HPDE6-E6E7 (cell line): ENCODE results near the gene ASB11.
"Not testable (repeated sequence)": the region's sequence is repeated elsewhere in the genome, so short reads cannot be mapped to it uniquely, and the experiment has no call there.

Experiments
- DNase-seq: peaks from one replicate; pipeline ENCODE4 v3.0.0; 2011; ENCODE audit warnings: missing footprints; ENCODE audit errors: extremely low spot score

ASB11 gene

DNA sequence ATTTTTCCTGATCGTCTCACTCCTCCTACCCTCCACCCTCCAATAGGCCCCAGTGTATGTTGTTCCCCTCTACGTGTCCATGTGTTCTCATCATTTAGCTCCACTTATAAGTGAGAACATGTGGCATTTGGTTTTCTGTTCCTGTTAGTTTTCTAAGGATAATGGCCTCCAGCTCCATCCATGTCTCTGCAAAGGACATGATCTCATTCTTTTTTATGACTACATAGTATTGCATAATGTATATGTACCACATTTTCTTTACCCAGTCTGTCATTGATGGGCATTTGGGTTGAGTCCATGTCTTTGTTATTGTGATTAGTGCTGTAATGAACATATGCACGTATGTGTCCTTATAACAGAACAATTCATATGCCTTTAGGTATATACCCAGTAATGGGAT, 9.5 kb downstream of the ASB11 start:
- DNase-seq, result not testable (repeated sequence)

DNA sequence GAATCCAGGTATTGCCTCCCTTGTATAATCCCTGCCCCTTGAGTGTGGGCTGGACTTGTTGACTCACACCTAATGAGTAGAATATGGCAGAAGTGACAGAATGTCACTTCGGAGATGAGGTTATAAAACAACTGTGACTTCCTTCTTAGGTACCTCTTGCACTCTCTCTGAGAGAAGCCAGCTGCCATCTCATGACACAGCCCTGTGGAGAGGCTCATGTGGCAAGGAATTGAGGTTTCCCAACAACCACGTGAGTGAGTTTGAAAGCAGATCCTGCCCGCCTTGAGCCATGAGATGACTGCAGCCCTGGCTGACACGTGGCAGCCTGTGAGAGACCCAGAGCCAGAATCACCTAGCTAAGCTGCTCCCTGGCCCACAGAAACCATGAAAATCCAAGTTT, 13.5 kb downstream of the ASB11 start:
- DNase-seq, result no peak

DNA sequence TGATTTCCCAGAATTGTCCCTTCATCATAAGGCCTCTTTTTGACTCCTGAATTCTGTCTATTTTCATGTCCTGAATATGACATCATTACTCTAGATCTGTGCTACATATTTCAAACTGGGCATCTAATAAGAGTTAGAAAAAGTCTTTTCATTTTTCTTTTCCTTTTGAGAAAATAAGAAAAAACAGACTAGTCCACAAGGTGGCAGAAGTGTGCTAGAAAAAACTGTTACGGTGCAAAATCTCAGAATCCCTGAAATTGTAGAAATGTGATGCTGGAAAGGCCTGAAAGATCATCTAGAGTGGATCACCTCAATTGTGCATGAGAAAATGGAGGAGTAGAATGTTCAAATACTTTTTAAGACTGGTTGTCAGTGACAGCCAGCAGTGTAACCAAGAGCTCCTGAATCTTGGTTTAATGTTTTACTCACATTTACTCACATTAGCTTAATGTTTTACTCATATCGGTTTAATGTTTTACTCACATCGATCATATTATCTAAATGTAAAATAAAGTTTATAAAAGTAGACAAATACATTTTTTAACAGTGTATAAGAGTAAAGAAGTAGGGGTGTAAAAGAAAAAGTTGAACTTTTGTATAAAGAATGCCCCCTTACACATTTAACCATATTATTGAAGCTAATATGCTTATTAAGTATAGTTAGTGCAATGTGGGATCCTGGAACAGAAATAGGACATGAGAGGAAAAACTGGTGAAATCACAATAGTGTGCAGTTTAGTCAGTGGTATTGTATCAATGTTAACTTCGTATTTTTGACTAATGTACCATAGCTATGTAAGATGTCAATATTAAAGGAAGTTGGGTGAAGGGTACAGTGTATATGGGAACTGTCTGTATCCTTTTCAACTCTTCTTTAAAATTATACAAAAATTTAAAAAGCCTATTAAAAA, 15.2 kb downstream of the ASB11 start:
- DNase-seq, result no peak

DNA sequence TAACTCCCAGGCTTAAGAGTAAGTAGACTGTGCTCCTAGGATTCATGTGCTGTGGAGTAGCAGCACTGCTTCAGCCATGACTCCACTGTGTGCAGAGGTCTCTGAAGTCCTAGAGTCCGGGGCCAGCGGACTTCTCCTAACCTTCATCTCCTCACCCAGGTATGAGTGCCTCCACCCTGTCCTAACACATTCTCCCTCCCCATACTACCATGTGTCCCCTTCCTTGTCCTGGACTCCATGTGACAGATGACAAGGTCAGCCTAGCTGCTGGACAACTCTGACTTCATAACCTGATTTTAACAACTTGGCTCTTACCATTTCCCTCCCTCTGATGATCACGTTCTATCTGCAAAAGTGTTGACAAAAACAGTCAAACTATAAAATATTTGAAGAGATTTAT, 16.7 kb downstream of the ASB11 start:
- DNase-seq, result no peak

DNA sequence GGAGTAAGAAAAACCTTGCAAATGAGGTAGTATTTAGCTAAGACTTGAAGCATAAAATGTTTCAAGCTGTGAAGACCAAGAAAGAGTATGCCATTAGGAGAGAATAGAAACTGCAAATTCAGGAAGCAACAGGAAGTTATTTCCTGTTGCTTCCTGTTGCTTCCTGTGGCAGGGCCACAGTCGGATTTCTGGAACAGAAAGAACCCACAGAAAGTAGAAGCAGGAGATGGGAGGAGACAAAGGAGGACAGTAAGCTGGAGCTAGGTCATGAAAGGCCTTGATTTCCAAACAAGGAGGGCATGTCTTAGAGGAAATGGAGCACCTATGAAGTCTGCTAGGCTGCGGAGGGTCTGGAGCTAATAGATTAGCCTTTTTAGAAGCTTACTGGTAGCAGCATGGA, 17.2 kb downstream of the ASB11 start:
- DNase-seq, result no peak

DNA sequence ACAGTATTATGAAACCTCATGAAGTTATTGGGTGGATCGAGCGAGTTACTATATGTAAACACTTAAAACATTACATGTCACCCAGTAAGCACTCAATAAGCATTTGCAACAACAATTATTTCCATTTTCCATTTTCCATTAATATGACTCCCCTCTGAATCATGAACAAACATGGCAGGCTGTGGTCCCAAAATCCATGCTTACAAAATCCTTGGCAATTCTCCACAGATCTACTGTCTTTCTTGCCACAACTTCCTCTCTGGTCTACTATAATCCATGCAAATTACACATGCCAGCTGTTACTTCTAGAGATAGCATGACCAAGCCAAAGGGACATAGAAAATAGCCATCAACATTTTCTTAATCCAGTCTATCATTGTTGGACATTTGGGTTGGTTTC, 22.0 kb downstream of the ASB11 start:
- DNase-seq, result no peak

DNA sequence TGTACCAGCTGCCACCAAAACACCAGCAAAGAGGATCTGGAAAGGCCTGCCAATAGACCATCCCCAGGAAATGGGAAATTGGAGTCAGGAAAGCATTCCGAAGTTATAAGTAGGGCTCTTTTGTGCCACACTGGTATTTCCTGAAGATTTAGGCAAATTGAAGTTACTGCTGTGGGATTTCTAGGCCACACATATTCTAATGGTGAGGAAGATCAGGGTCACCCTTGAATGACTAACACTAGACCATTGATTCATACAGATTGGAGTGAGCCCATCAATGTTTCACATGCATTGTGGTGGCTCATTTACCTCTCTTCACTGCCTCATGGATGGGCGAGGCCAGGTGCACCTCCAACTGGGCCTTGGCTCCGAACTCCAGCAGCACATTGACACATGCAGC, 22.6 kb downstream of the ASB11 start:
- no peak for DNase-seq

DNA sequence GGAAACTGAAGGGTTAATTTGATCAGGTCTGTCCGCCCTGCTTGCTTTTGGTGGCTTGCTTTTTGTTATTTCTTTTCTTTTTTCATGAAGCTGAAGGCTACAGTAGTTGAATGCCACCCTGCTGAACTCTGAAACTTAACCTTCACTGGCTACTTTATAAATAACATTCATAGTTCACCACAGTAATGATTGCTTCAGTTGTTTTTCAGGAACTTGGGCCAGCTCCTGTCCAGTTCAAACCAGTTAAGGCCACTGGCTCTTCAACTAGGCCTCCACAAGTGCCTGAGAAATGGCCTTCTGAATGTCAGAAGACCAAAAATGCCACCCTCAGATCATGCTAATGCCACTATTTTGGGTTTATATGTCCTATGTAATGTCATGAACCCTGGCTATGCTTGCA, 37.8 kb downstream of the ASB11 start:
- DNase-seq, result no peak

DNA sequence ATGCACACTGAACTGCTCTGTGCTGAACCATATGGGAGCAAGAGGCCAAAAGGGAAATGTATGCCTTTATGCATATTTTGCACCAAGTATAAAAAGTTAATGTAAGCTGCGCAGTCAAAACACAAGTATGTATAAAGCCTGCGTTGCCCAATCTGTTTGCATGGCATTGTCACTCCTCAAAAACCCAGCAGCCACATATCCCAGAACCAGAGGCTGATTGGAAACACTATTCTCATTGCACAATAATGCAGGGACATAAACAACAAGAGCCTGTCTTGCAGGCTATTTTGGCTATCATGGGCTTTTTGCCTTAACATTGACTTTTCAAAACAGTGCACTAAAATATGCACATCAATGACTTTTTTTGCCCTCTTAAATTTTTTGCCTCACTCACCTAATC, 40.5 kb downstream of the ASB11 start:
- DNase-seq, result no peak

DNA sequence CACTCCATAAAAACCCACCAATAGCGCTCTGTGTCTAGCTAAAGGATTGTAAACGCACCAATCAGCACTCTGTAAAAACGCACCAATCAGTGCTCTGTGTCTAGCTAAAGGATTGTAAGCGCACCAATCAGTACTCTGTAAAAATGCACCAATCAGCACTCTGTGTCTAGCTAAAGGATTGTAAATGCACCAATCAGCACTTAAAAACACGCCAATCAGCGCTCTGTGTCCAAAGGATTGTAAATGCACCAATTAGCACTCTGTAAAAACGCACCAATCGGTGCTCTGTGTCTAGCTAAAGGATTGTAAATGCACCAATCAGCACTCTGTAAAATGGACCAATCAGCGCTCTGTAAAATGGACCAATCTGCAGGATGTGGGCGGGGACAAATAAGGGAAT, 42.2 kb downstream of the ASB11 start:
- DNase-seq, result not testable (repeated sequence)

DNA sequence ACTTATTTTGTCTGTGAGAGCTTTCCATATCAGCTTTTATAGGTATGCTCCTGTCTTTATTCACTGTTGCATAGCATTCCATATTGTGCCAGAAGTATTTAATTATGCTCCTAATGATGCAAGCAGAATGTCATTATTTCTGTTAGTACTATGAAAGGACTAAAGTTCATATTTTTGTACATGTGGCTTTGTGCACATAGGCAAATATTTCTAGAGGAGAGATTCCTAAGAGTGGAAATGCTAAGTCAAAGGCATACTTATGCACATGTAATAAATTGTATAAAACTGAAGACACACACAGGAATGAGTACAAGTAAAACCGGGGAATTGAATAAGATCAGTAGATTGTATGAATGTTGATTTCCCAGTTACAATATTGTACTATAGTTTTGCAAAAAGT, 43.7 kb downstream of the ASB11 start:
- DNase-seq, result no peak

DNA sequence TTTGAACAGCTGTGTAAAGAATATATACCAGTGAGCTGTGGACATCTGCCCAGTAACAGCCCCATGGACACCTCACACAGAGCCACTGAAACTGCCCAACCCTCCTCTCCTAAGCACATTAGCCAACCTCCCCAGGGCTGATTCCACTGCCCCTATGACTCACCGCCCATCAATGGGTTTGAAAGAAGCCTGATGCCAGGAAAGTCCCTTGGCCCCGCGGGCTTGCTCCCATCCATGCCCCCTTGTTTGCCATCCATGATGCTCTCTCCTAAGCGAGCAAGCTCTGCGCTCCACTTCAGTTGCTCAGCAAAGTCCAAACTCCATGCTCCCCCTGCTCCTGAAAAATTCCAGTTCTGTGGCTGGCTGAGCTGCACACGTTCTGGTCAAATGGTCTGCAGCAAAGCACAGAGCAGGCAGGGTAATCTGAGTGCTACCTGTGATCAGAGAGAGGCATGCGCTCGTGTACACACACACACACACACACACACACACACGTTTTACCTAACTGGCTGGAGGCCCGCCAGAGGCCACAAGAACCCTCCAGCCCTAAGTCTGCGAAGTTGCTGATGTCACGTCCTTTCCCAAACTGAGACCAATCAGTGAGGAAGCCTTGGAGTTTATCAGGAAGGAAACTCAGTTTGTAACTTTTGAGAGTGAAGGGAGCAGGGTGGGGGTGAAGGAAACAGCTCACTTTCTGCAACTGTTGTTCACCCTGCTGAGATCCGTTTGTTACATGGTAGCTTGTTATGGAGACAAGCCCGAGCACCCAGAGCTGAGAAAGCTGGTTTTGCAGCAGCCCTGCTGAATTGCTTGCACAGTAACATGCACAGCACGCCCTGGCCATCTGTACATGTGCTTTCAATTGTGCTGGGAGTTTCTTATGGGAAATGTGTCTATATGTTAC, 45.6 kb downstream of the ASB11 start, which contains the start of gene ASB9:
ASB9 (minus strand) TSS at position 466 of the 904 bp plus-strand sequence; CDS start at position 257, 209 bp downstream.
- DNase-seq, result peak; percentile 71

DNA sequence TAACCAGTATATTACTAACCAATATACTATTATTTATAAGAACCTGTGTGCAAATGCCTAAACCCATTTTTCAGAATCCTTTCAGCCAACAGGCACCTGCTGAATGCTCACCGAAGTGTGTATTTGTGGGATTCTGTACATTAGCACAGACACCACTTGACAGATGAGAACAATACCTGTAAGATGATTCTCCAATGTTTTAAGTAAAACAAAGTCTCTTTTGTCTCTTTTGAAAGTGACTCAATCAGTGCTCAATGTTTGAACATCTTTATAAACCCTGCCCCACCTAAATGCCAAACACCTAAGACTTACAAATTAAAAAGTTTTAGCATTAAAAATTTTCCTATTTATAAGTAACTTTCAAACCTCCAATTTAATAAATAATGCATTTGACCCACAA, 46.3 kb downstream of the ASB11 start:
- no peak for DNase-seq

DNA sequence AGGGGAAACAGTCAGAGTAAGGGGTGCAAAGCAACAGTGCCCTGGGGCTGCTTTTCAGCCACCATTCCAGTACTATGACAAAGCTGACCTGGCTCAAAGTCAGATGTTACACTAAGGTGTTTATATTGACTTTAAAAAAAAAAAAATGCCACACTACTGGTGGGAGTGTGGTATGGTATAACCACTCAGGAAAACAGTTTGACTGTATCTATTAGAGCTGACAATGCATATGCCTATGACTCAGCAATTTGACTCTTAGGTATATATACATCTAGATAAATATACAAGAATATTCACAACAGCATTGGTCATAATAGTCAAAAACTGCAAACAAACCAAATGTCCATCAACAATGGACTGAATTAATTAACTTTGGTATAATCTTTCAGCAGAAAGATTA, 60.6 kb downstream of the ASB11 start:
- DNase-seq, result no peak

DNA sequence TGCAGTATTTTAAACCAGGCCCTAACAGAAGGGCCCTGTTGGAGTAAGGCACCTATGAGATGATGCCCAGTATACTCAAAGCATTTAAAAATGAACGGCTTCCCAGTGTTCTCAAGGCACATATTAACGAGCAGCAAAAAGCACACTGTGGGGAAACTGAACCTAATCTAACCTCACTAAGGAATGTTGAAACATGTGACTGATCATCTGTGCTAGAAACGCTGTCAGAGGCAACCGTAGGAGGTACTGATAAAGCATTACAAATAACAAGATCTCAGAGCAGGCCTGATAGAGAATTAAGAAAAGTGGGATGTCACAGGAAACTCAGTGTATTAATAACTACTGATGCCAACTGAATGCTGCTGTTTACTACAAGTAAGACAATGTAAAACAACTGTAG, 69.5 kb downstream of the ASB11 start:
- no peak for DNase-seq

DNA sequence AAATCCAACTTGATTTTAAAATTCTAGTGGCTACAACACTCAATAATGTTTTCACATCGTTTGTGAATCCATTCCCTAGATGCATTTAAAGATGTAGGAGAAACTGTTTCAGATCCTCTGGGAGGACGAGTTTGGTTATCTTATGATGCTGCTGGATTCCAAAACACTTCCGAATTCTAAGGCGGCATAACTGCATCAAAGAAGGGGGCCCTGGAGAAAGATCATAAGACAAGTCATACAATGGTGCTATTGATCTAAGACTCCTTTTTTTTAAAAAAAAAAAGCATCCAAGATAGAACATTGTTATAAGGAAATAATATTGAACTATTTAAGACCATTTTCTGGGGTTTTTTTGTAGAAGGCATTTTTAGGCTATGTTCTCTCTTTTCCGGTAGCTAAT, 71.0 kb downstream of the ASB11 start:
- no peak for DNase-seq

DNA sequence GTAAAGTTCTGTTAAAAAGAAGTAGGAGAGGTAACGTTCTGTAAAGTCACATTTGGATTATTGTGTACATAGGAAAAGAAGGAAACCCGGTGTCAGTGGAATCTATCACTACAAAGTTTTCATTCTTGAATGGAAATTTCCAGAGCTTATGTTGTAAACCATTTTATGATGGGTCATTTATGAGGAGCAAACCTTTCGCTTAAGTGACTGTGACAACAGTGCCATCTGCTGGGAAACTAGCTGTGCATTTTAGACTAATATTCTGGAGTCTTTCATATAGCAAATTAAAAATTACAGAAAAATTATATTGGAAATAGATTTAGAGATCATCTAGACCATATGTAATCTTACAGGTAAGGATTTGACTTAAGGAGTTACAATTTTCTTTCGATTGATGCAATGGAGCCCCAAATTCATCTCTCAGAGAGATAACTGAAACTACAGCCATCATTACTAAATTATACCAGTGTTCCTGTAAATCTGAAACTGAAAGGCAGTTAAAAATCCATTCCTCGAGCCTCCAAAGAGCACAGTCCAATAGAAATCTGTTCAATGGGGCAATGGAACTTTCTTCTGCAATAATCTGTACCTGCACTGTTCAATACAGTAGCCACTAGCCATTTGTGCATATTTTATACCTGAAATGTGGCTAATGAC, 72.4 kb downstream of the ASB11 start:
- peak; percentile 25 for DNase-seq

DNA sequence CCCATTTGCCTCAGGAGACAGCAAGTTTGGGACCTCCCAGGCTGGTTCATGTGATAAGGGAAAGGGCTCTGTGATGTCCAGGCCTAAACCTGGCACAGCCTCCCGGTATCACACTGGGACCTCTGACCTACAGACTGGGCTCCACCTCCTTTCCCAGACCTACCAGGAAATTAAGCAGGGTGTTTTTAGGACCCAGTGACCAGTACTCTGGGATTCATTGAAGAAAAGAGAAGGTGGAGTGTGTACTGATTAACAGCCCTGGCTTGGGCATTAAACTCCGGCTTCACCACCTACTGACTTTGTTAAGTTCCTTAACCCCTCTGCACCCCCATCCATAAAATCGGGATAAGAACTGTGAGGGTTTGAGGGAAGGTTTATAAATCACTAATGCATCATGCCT, 74.1 kb downstream of the ASB11 start:
- no peak for DNase-seq

DNA sequence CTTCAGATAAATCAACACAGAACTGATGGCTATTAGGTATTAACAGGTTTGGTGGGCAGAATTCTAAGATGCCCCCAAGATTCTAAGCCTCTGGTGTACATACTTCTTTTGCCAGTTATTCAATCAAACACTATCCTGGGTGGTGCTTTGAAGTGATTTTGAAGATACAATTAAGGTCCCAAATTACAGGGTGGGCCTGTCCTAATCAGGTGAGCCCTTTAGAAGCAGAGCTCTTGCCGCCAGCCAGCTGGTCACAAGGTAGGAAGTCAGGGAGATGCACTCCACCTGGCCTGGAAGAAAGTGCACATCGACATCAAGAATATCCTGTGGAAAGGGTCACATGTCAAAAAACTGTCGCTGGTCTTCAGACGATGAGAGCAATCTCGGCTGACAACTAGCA, 75.0 kb downstream of the ASB11 start:
- no peak for DNase-seq

DNA sequence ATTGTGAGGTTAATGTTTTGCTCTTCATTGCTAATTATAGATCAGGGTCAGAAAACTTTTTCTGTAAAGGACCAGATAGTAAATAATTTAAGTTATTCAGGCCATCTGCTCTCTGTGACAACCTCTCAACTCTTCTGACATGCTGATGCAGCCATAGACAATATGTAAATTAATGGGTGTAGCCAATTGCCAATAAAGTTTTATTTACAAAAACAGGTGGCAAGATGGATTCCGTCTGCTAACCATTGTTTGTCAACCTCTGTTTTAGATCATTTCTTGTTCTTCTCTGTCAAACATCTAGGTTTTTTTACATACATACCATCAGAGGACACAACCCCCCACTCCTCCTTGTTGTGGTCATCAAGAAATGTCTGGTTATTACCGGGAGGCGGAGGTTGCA, 79.3 kb downstream of the ASB11 start:
- DNase-seq, result no peak

DNA sequence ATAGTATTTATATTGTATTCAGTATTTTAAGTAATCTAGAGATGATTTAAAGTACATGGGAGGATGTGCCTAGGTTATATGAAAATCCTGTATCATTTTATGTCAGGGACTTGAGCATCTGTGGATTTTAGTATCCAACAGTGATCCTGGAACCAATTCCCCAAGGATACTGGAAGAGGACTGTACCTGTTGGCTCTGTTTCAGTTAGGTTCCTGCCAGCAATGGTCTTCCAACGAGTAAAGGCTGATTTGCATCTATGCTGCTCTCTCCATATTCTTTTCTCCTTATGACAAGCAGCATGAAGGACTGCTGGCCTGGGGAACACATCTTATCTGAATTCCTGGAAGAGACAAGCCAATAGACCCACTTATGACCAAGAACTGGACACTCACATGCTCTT, 80.4 kb downstream of the ASB11 start:
- DNase-seq, result no peak

DNA sequence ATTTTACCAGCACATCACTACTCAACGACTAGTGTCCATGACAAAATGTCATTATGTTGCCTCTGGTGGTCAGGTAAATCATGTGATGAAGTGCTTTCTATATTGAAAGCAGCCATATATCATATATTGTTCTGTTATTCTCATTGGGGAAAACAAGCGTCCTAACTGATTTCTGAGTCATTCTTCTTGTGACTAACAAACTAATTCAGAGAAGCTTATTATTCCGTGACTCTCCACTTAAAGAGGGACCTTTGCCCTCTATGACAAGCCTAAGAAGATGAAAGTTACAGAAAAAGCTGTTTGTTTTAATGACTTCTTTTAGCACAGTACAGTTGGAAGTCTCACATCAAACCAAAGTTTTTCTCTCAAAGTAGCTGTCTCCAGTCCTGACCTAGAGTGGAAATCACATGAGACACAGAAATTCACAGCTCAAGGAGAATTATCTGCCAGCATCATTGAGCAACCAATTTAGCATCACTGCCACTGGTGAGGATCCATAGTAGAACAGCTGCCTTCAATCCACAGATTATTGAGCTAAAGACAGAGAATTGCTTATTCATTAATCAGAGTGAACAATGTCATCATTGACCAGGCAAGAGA, 81.9 kb downstream of the ASB11 start:
- no peak for DNase-seq
